ENCODE measurements around the gene MTG1.
A peak's percentile ranks its signal among the peaks of the same experiment; 100 is the strongest.
"Not testable (repeated sequence)": the region's sequence is repeated elsewhere in the genome, so short reads cannot be mapped to it uniquely, and the experiment has no call there.

The MTG1 gene

DNA sequence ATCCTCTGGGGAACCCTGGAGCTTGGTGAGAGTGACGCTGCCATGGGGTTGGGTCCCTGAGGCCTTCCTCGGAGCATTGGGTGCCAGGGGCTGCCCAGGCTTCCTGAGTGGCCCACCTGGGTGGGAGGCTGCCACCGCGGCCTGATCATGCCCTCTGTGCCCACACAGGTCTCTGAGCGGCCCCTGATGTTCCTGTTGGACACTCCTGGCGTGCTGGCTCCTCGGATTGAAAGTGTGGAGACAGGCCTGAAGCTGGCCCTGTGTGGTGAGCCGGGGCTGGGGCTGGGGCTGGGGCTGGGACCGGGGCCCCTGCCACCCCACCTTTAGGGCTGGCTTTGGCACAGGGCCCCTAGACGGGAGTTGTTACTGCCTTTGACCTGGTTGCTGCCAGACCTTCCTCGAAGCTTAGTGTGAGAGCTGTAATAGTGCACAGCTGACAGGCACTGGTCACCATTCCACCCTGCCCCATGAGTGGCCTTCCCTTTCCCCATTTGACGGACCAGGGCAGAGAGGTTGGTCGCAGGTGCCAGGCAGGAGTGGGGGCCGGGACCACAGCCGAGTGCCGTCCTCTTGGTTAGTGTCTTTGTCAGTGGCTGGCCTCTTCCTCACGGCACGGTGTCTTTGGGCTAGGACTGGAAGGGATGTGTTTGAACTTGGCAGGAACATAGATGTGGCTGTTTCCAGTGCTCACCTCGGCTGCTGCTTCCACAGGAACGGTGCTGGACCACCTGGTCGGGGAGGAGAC is 8.2 kb downstream of the MTG1 start:
- Mint-ChIP-seq H3K4me1 (ENCODE audit: low read depth in 2 of 2) (peaks cover 29 to 33% of the 10 kb centered on the region in 2 donors), H3K27me3 (no peaks in the 10 kb centered on the region), H3K4me3 (no peak overlapping the region), H3K36me3 (ENCODE audit: insufficient read depth) (peaks cover 52% of the 10 kb centered on the region), H3K27ac (peak overlapping the region; percentile 36 to 84), H3K9me3 (no peaks in the 10 kb centered on the region)
- no peak for ATAC-seq (replicated peaks)
- no peak for DNase-seq

DNA sequence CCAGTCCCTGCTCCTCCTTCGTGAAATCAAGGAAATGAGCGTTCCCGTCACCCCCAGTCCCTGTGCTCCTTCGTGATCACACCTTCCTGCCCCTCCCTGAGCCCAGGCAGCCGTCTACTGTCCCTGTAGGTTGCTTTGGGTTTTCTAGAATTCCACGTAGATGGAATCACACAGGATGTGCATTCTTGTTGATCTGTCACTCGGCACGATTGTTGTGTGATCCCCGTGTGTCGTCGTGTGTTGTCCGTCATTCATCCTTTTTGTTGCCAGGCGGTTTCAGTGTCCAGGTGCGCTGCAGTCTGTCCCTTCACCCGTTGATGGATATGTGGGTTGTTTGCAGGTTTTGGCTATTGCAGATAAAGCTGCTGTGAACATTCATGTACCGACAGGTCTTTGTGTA is 9.4 kb downstream of the MTG1 start:
- DNase-seq (no peak), ATAC-seq (replicated peaks) (no peak)
- H3K27me3 Mint-ChIP-seq = no peaks in the 10 kb centered on the region
- H3K9me3 Mint-ChIP-seq = no peaks in the 10 kb centered on the region
- H3K4me1 Mint-ChIP-seq (ENCODE audit: low read depth in 2 of 2) = peaks cover 29 to 38% of the 10 kb centered on the region in 2 donors
- H3K4me3 Mint-ChIP-seq = no peak overlapping the region
- H3K36me3 Mint-ChIP-seq (ENCODE audit: insufficient read depth) = peaks cover 46% of the 10 kb centered on the region
- peak overlapping the region; percentile 19 to 38 for H3K27ac Mint-ChIP-seq

GRCh38 chr10:133403784-133404183 is 9.8 kb downstream of the MTG1 start:
- H3K4me3 Mint-ChIP-seq = no peak overlapping the region
- DNase-seq (no peak), ATAC-seq (replicated peaks) (no peak)
- peak overlapping the region; percentile 19 to 38 for H3K27ac Mint-ChIP-seq
- peaks cover 44% of the 10 kb centered on the region for H3K36me3 Mint-ChIP-seq (ENCODE audit: insufficient read depth)
- peaks cover 31 to 39% of the 10 kb centered on the region in 2 donors for H3K4me1 Mint-ChIP-seq (ENCODE audit: low read depth in 2 of 2)
- no peaks in the 10 kb centered on the region for H3K9me3 Mint-ChIP-seq
- no peaks in the 10 kb centered on the region for H3K27me3 Mint-ChIP-seq

DNA sequence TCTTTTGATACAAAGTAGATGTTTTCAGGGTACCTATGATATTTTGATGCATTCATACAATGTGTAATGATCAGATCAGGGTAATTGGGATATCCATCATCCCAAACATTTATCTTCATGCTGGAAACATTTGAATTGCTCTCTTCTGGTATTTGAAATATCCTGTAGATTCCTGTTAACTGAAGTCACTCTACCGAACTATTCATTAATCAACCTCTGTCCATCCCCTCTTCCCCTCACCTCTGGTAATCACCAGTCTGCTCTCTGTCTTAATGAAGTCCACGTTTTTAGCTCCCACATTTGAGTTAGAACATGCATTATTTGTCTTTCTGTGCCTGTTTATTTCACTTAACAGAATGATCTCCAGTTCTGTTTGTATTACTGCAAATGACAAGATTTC is 11.3 kb downstream of the MTG1 start:
- H3K36me3 Mint-ChIP-seq (ENCODE audit: insufficient read depth) = peaks cover 44% of the 10 kb centered on the region
- peak overlapping the region in 1 of 2 donors; percentile 20 for H3K27ac Mint-ChIP-seq

GRCh38 chr10:133405844-133406527 is 12.0 kb downstream of the MTG1 start:
- H3K4me1 Mint-ChIP-seq (ENCODE audit: low read depth in 2 of 2) = peaks cover 31 to 42% of the 10 kb centered on the region in 2 donors
- peaks cover 0 to 1% of the 10 kb centered on the region in 2 donors for H3K9me3 Mint-ChIP-seq
- H3K36me3 Mint-ChIP-seq (ENCODE audit: insufficient read depth) = peaks cover 51% of the 10 kb centered on the region
- no peak for ATAC-seq (replicated peaks)
- DNase-seq = no peak
- no peak overlapping the region for H3K4me3 Mint-ChIP-seq
- peak overlapping the region in 1 of 2 donors; percentile 20 for H3K27ac Mint-ChIP-seq
- H3K27me3 Mint-ChIP-seq = no peaks in the 10 kb centered on the region

More for the DNA sequence above, 11.3 kb downstream of the MTG1 start:
- H3K4me3 Mint-ChIP-seq = no peak overlapping the region
- H3K27me3 Mint-ChIP-seq = no peaks in the 10 kb centered on the region
- no peak for DNase-seq
- ATAC-seq (replicated peaks) = no peak
- peaks cover 0 to under 1% of the 10 kb centered on the region in 2 donors for H3K9me3 Mint-ChIP-seq
- H3K4me1 Mint-ChIP-seq (ENCODE audit: low read depth in 2 of 2) = peaks cover 33 to 49% of the 10 kb centered on the region in 2 donors

DNA sequence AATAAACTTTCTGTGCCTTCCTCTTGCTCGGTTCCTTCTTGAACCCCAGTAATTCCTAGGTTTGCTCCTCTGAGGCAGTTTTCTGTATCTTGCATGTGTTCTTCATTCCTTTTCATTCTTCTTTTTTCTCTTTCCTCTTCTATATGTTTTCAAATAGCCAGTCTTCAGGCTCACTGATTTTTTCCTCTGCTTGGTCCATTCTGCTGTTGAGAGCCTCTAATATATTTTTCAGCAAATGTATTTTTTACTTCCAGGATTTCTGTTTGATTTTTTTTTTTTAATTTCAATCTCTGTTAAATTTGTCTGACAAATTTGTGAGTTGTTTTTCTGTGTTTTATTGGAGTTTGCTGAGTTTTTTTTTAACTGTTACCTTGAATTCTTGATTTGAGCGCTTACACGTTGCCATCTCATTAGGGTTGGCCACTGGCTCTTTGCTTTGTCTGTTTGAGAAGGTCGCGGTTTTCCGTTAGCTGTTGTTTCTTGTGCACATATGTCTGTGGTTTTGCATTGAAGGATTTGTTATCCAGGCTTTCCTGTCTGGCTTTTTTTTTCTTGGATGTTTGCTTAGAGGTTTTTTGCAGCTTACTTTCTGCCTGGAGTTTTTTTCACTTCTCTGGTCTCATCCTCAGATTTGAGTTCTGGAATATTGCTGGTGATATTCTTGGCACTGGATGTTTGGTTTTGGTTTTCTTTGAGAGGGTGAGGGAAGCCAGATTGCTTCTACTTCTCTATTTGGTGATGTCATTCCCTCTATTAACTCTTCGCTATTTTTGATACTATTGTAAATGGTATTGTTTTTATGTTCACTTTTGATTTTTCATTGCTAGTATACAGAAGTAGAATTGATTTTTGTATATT is 17.8 kb downstream of the MTG1 start:
- Mint-ChIP-seq H3K4me3 (no peak overlapping the region), H3K4me1 (ENCODE audit: low read depth in 2 of 2) (peaks cover 15 to 29% of the 10 kb centered on the region in 2 donors), H3K9me3 (peaks cover 0 to 6% of the 10 kb centered on the region in 2 donors), H3K36me3 (ENCODE audit: insufficient read depth) (peaks cover 65% of the 10 kb centered on the region), H3K27me3 (no peaks in the 10 kb centered on the region), H3K27ac (no peak overlapping the region)
- DNase-seq (no peak), ATAC-seq (replicated peaks) (no peak)

DNA sequence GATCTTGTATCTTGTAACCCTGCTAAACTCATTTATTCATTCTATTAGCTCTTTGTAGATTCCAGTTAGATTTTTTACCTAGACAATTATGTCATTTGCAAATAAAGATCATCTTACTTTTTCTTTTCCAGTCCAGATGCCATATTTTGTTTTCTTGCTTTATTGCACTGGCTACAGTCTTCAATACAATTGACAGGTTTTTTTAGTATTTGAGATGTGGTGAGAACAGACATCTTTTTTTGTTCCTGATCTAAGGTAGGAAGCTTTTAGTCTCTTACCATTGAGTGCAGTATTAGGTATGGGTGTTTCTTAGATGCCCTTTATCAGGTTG is 18.4 kb downstream of the MTG1 start:
- Mint-ChIP-seq H3K27me3 (no peaks in the 10 kb centered on the region), H3K4me1 (ENCODE audit: low read depth in 2 of 2) (peaks cover 12 to 29% of the 10 kb centered on the region in 2 donors), H3K36me3 (ENCODE audit: insufficient read depth) (peaks cover 65% of the 10 kb centered on the region), H3K4me3 (no peak overlapping the region), H3K27ac (no peak overlapping the region), H3K9me3 (peaks cover 0 to 6% of the 10 kb centered on the region in 2 donors)
- ATAC-seq (replicated peaks) = no peak
- DNase-seq = no peak

DNA sequence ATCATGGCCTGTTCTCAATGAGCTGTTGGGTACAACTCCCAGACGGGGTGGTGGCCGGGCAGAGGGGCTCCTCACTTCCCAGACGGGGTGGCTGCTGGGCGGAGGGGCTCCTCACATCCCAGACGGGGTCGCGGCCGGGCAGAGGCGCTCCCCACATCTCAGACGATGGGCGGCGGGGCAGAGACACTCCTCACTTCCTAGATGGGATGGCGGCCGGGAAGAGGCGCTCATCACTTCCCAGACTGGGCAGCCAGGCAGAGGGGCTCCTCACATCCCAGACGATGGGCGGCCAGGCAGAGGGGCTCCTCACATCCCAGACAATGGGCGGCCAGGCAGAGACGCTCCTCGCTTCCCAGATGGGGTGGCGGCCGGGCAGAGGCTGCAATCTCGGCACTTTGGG is 20.4 kb downstream of the MTG1 start:
- not testable (repeated sequence) for ATAC-seq (replicated peaks); H3K27ac Mint-ChIP-seq; H3K4me3 Mint-ChIP-seq; H3K9me3 Mint-ChIP-seq; DNase-seq; H3K27me3 Mint-ChIP-seq
- Mint-ChIP-seq H3K4me1 (ENCODE audit: low read depth in 2 of 2) (peaks cover 10 to 20% of the 10 kb centered on the region in 2 donors), H3K36me3 (ENCODE audit: insufficient read depth) (peaks cover 54% of the 10 kb centered on the region)

DNA sequence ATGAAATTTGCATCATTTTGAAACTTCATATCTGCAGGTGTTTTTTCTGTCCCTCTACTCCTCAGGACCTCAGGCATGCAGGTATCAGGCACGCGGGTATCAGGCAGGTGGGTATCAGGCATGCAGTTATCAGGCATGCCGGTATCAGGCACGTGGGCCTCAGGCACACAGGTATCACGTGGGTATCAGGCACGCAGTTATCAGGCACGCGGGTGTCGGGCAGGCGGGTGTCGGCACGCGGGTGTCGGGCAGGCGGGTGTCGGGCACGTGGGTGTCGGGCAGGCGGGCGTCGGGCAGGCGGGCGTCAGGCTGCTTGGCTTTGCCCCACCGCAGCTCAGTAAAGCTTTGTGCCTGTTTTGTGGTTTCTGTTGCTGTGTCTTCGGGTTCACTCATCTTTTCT is 21.8 kb downstream of the MTG1 start:
- ATAC-seq (replicated peaks) = no peak
- no peaks in the 10 kb centered on the region for H3K27me3 Mint-ChIP-seq
- DNase-seq = no peak
- H3K4me3 Mint-ChIP-seq = no peak overlapping the region
- H3K36me3 Mint-ChIP-seq (ENCODE audit: insufficient read depth) = peaks cover 43% of the 10 kb centered on the region
- H3K27ac Mint-ChIP-seq = no peak overlapping the region
- peaks cover 5 to 17% of the 10 kb centered on the region in 2 donors for H3K4me1 Mint-ChIP-seq (ENCODE audit: low read depth in 2 of 2)
- H3K9me3 Mint-ChIP-seq = peaks cover 0 to 5% of the 10 kb centered on the region in 2 donors

- H3K4me3 Mint-ChIP-seq = no peak overlapping the region
- H3K27ac Mint-ChIP-seq = no peak overlapping the region
- DNase-seq (no peak), ATAC-seq (replicated peaks) (no peak)
- H3K27me3 Mint-ChIP-seq = peaks cover 0 to 9% of the 10 kb centered on the region in 2 donors
- peaks cover 6 to 11% of the 10 kb centered on the region in 2 donors for H3K4me1 Mint-ChIP-seq (ENCODE audit: low read depth in 2 of 2)
- H3K36me3 Mint-ChIP-seq (ENCODE audit: insufficient read depth) = peaks cover 18% of the 10 kb centered on the region
- no peaks in the 10 kb centered on the region for H3K9me3 Mint-ChIP-seq
Observed at GRCh38 chr10:133418289-133418993, 24.5 kb downstream of the MTG1 start.

DNA sequence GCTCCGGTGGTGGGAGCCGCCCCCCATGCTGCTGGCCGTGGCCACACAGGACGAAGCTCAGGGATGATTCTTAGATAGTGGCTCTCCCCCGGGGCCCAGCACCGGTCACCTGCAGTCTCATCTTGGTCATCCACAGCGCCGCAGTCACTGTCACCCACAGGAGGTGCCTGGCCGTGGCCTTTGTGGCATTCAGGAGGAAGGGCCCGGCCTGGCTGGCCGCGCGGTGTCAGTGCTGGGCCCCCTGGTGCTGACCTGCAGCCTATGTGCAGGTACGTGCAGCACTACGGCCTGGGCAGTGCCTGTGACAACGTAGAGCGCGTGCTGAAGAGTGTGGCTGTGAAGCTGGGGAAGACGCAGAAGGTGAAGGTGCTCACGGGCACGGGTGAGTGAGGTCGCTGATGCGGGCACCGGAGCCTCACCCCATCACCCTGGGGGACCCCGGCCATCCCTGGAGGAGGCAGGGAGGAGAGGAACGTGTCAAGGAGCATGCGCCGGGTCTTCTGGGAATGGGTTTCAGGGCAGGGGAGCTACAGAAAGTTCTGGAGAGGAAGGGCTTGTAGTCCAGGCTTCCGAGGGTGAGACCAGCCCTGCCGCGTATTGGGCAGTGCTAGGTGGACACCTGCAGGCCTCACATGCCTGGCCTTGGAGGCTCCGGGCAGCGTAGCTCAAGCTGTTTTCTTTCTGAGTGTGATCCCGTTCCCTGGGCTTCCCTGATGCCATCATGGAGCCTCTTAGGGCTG is 25.4 kb downstream of the MTG1 start:
- ATAC-seq (replicated peaks) (no peak), DNase-seq (no peak)
- Mint-ChIP-seq H3K27ac (no peak overlapping the region), H3K4me1 (ENCODE audit: low read depth in 2 of 2) (peaks cover 4 to 11% of the 10 kb centered on the region in 2 donors), H3K9me3 (no peaks in the 10 kb centered on the region), H3K36me3 (ENCODE audit: insufficient read depth) (peaks cover 13% of the 10 kb centered on the region), H3K27me3 (peaks cover 0 to 9% of the 10 kb centered on the region in 2 donors), H3K4me3 (no peak overlapping the region)

DNA sequence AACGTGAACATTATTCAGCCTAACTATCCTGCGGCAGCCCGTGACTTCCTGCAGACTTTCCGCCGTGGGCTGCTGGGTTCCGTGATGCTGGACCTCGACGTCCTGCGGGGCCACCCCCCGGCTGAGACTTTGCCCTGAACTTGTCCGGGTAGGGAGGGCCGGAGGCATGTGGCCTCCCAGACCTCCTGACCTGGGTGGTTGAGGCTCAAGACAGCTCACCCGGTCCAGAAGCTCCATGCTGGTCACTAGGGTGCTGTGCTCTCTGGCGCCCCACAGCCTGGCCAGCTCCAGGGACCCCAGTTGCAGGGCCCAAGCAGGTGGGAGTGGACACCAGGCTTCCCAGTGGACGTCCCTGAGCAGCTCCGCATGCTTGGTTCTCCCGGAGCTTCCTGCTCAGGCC is 26.1 kb downstream of the MTG1 start:
- no peaks in the 10 kb centered on the region for H3K9me3 Mint-ChIP-seq
- H3K27me3 Mint-ChIP-seq = peaks cover 0 to 9% of the 10 kb centered on the region in 2 donors
- H3K4me3 Mint-ChIP-seq = no peak overlapping the region
- H3K27ac Mint-ChIP-seq = no peak overlapping the region
- peaks cover 4 to 11% of the 10 kb centered on the region in 2 donors for H3K4me1 Mint-ChIP-seq (ENCODE audit: low read depth in 2 of 2)
- H3K36me3 Mint-ChIP-seq (ENCODE audit: insufficient read depth) = peaks cover 8% of the 10 kb centered on the region
- DNase-seq (no peak), ATAC-seq (replicated peaks) (no peak)

Data from effector memory CD8-positive, alpha-beta T cell (primary cell).